Bone marrow (tissue), 2 donors: ENCODE measurements around the gene CD40LG.

ENCODE experiments used
- DNase-seq, 2 donors: peaks; one replicate each; lab custom pipeline; 2025; lab: John Stamatoyannopoulos, UW

CD40LG gene

GRCh38 chrX:136697156-136697555 is 49.2 kb downstream of the CD40LG start:
- no peak for DNase-seq

GRCh38 chrX:136708348-136708747 is 60.4 kb downstream of the CD40LG start:
- DNase-seq = no peak
